GM12878 (cell line): ENCODE measurements around the gene ADAM15. TPM values are rescaled to one million over a fixed set of nuclear protein-coding genes. Genes with fewer than 3 reads are reported as not detected.

Source experiments
- ATAC-seq: fragments of 200-7000 bp; cut with Tn5 transposase; 3 replicates; pipeline ENCODE4 v1.9.1; 2020; ENCODE audit warnings: mild to moderate bottlenecking, moderate library complexity
- BruUV-seq: library from RNA; stranded (reverse); fragments of 400-500 nt; replicated peaks from 2 replicates; lab custom pipeline; 2021; lab: Mats Ljungman, UMichigan
- CTCF ChIA-PET: fragments of 300-600 bp; sonication (Branson Sonifier 250); formaldehyde crosslinking; extraction: SDS; loops from one replicate; lab custom pipeline; 2021; ENCODE audit warnings: inconsistent platforms; lab: Yijun Ruan, JAX
- POLR2A ChIA-PET: fragments of 350-600 bp; formaldehyde crosslinking; extraction: SDS; loops from one replicate; lab custom pipeline; 2021; ENCODE audit warnings: inconsistent platforms; lab: Charles Lee
- RAD21 ChIA-PET: fragments of 300-600 bp; sonication (Branson Sonifier 250); formaldehyde crosslinking; loops from one replicate; lab custom pipeline; 2023; ENCODE audit warnings: antibody characterized with exemption; ENCODE audit not compliant: unreplicated experiment; lab: Charles Lee
- SMC1A ChIA-PET: fragments of 300-600 bp; sonication (Branson Sonifier 250); formaldehyde crosslinking; loops from one replicate; lab custom pipeline; 2023; ENCODE audit not compliant: unreplicated experiment, uncharacterized antibody; lab: Charles Lee
- DNase-seq: peaks from one replicate; pipeline ENCODE4 v3.0.0-alpha.2; 2011; ENCODE audit warnings: low read depth, low spot score
- FAIRE-seq: peaks from 3 replicates; lab custom pipeline; 2011; peaks lifted over from hg19 to GRCh38; lab: Jason Lieb, UNC
- H2AFZ ChIP-seq: 2 replicates; pipeline ENCODE4 v1.6.0; 2011; ENCODE audit warnings: low read depth, low read length, control low read depth; ENCODE audit not compliant: control insufficient read depth
- H3K27ac ChIP-seq: 2 replicates; pipeline ENCODE4 v1.5.1; 2011; ENCODE audit warnings: control low read depth; ENCODE audit not compliant: control insufficient read depth, insufficient read depth
- H3K27me3 ChIP-seq, 2 experiments: replicated peaks in 1 of 2; 2 replicates each; pipeline versions ENCODE4 v1.6.0 to v1.6.1; 2011; ENCODE audit warnings: low read length in 1 of 2; ENCODE audit not compliant: control insufficient read depth in 2 of 2, insufficient read depth in 2 of 2
- H3K36me3 ChIP-seq, 2 experiments: 2 replicates each; pipeline ENCODE4 v1.5.1; 2011; ENCODE audit warnings: low read length in 1 of 2; ENCODE audit not compliant: control insufficient read depth in 2 of 2, insufficient read depth in 2 of 2
- H3K4me1 ChIP-seq: 2 replicates; pipeline ENCODE4 v1.6.1; 2011; ENCODE audit warnings: mild to moderate bottlenecking, low read length, moderate library complexity, mixed read lengths; ENCODE audit not compliant: control insufficient read depth, insufficient read depth
- H3K4me2 ChIP-seq: 2 replicates; pipeline ENCODE4 v1.6.0; 2011; ENCODE audit warnings: control low read depth; ENCODE audit not compliant: control insufficient read depth, insufficient read depth
- H3K4me3 ChIP-seq: fragments of 200-600 bp; sonication (generic); 2 replicates; pipeline ENCODE4 v1.5.1; 2016
- H3K79me2 ChIP-seq: 2 replicates; pipeline ENCODE4 v1.6.0; 2011; ENCODE audit warnings: low read length; ENCODE audit not compliant: control insufficient read depth, insufficient read depth
- H3K9ac ChIP-seq: 2 replicates; pipeline ENCODE4 v1.8.0; 2011; ENCODE audit warnings: low read length, control low read depth, mixed read lengths; ENCODE audit not compliant: control insufficient read depth, insufficient read depth
- H3K9me3 ChIP-seq: replicated peaks from 3 replicates; pipeline ENCODE4 v1.5.1; 2011; ENCODE audit warnings: mild to moderate bottlenecking, low read length; ENCODE audit not compliant: control insufficient read depth, insufficient read depth
- H4K20me1 ChIP-seq: 2 replicates; pipeline ENCODE4 v1.6.0; 2011; ENCODE audit not compliant: control insufficient read depth, insufficient read depth
- ATF7 ChIP-seq: fragments of 450-650 bp; IDR thresholded peaks from 2 replicates; pipeline ENCODE4 v1.6.1; 2016; ENCODE audit warnings: low read depth, mild to moderate bottlenecking
- BRCA1 ChIP-seq: IDR thresholded peaks from 2 replicates; pipeline ENCODE4 v1.6.1; 2011; ENCODE audit warnings: low read depth, low read length, improper control_type of control experiment
- CHD4 ChIP-seq: fragments of 200-600 bp; sonication (generic); IDR thresholded peaks from 2 replicates; pipeline ENCODE4 v1.6.1; 2016; ENCODE audit warnings: mild to moderate bottlenecking
- MEF2B ChIP-seq: fragments of 450-650 bp; IDR thresholded peaks from 2 replicates; pipeline ENCODE4 v1.6.1; 2018; ENCODE audit warnings: mild to moderate bottlenecking, moderate library complexity; ENCODE audit not compliant: partially characterized antibody, poor library complexity, severe bottlenecking
- NBN ChIP-seq: fragments of 450-650 bp; IDR thresholded peaks from 2 replicates; pipeline ENCODE4 v1.6.1; 2016
- SMARCA5 ChIP-seq: fragments of 450-650 bp; IDR thresholded peaks from 2 replicates; pipeline ENCODE4 v1.6.1; 2017; ENCODE audit warnings: mild to moderate bottlenecking
- TAF1 ChIP-seq: IDR thresholded peaks from 2 replicates; pipeline ENCODE4 v1.6.1; 2011; ENCODE audit warnings: mild to moderate bottlenecking, low read depth, low read length, borderline replicate concordance
- TARDBP ChIP-seq: IDR thresholded peaks from 2 replicates; pipeline ENCODE4 v1.6.1; 2016; ENCODE audit warnings: borderline replicate concordance
- WGBS: methylation state at CpG from one replicate; pipeline ENCODE4 v1.1.6; 2016; ENCODE audit warnings: low lambda C conversion rate; ENCODE audit not compliant: insufficient replicate concordance, insufficient coverage; ENCODE audit errors: missing lambda C conversion rate; 5-methylcytosine and 5-hydroxymethylcytosine counted together
- in situ Hi-C: fragments of 300-500 bp; cut with MboI; formaldehyde crosslinking; loops from 9 replicates; pipeline ENCODE4 v1.14.3; 2018; ENCODE audit warnings: mixed read lengths
- intact Hi-C: fragments of 100-400 bp; cut with micrococcal nuclease; formaldehyde crosslinking; loops from one replicate; pipeline ENCODE4 v1.14.2; 2022; ENCODE audit not compliant: unreplicated experiment
- polyA plus RNA-seq, 11 experiments: library from polyadenylated mRNA; depleted of rRNA in 4 of 11; unstranded in 6 of 11; stranded (reverse) in 5 of 11; fragments of >200 nt; fragmentation: Nextera tagmentation in 4 of 11; fragmentation: Illumina TruSeq in 1 of 11; extraction: Ambion mirVana in 4 of 11; extraction: Trizol in 1 of 11; gene quantifications; 1 replicate in 1 of 11; 2 replicates in 10 of 11; pipeline versions ENCODE4 v1.2.1 to v1.2.3, GENCODE V29; 2011 to 2016; ENCODE audit warnings: inconsistent platforms in 2 of 11, missing spikeins in 2 of 11, low read depth in 1 of 11
- total RNA-seq, 4 experiments: library from RNA; depleted of rRNA in 3 of 4; stranded (reverse); fragments of >200 nt in 3 of 4; fragmentation: Illumina TruSeq in 1 of 4; extraction: Trizol in 1 of 4; gene quantifications; 2 replicates each; pipeline versions ENCODE4 v1.2.1 to v1.2.3, GENCODE V29; 2013 to 2021
- TF ChIP-seq, protein P1 (sequence below): fragments of 150-350 bp; IDR thresholded peaks from 2 replicates; pipeline ENCODE4 v1.6.1; 2016; ENCODE audit warnings: low read depth, low read length

The ADAM15 gene
- total and polyA plus RNA-seq, 10 of the 15 experiments (the other 5 are each of a cell fraction or from before 2014, with no cell fraction given): 0.29 to 38.8 (median 14.7) TPM

DNA sequence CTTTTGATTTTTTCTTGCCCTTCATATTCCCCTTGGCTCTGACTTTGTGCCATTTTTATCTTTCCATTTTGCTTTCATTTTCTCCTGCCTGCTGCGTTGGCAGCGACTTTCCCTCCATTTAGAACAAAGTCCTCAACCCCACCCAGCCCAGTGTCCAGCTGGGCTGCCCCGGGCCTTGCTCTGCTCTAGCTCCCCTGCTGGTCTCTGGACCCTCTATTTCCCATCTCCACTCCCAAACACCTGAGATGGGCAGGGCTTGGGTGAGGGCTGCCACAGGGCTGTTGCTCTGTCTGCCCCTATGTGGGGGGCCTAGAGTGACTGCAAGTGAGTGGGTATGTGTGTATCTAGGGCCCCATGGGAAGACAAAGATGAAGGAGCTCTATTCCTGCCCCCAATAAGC is 7.3 kb upstream of the ADAM15 start:
- intact Hi-C loops: no loop called here
- 25% methylated on average over 3 of the region's 3 CpGs for WGBS
- Histone ChIP-seq H3K79me2 (no peaks in the 10 kb centered on the region), H3K4me1 (no peaks in the 10 kb centered on the region), H3K4me3 (no peak overlapping the region)
- TF ChIP-seq NBN (no peak), TARDBP (no peak), ATF7 (no peak), TAF1 (no peak), BRCA1 (no peak), CHD4 (no peak), SMARCA5 (no peak), MEF2B (no peak)
- TF ChIP-seq, protein P1, sequence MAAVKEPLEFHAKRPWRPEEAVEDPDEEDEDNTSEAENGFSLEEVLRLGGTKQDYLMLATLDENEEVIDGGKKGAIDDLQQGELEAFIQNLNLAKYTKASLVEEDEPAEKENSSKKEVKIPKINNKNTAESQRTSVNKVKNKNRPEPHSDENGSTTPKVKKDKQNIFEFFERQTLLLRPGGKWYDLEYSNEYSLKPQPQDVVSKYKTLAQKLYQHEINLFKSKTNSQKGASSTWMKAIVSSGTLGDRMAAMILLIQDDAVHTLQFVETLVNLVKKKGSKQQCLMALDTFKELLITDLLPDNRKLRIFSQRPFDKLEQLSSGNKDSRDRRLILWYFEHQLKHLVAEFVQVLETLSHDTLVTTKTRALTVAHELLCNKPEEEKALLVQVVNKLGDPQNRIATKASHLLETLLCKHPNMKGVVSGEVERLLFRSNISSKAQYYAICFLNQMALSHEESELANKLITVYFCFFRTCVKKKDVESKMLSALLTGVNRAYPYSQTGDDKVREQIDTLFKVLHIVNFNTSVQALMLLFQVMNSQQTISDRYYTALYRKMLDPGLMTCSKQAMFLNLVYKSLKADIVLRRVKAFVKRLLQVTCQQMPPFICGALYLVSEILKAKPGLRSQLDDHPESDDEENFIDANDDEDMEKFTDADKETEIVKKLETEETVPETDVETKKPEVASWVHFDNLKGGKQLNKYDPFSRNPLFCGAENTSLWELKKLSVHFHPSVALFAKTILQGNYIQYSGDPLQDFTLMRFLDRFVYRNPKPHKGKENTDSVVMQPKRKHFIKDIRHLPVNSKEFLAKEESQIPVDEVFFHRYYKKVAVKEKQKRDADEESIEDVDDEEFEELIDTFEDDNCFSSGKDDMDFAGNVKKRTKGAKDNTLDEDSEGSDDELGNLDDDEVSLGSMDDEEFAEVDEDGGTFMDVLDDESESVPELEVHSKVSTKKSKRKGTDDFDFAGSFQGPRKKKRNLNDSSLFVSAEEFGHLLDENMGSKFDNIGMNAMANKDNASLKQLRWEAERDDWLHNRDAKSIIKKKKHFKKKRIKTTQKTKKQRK: no peak
- TF ChIP-seq, all 136 proteins: peak for 0
- no peak overlapping the region for H3K27ac ChIP-seq
- in situ Hi-C loops: no loop called here
- H3K9ac ChIP-seq: no peak overlapping the region
- no peak overlapping the region for H3K4me2 ChIP-seq
- RAD21 ChIA-PET: interaction anchor here (0.6 to 3.6 kb wide), 11 partner anchors 9 to 484 kb away, joined by 3 to 16 read pairs (median 5); partner anchors contain the start of gene PYGO2
- no peaks in the 10 kb centered on the region for H3K36me3 ChIP-seq
- DNase-seq (no peak), FAIRE-seq (no peak), ATAC-seq (no peak)
- CTCF ChIA-PET: interaction anchor here (0.7 to 6.1 kb wide), 25 partner anchors 14 to 405 kb away, joined by 3 to 121 read pairs (median 4); partner anchors contain the start of genes KRTCAP2 and LENEP
- no peaks in the 10 kb centered on the region for H4K20me1 ChIP-seq
- no peak overlapping the region for H2AFZ ChIP-seq
- POLR2A ChIA-PET: interaction anchor here (0.5 to 1.8 kb wide), 5 partner anchors 9 to 41 kb away, joined by 3 to 4 read pairs (median 3); no protein-coding TSS in a partner anchor
- H3K27me3 ChIP-seq: peaks cover 2 to 3% of the 10 kb centered on the region in 2 experiments; a peak in 2 of 4 replicates
- no peaks in the 10 kb centered on the region for H3K9me3 ChIP-seq
- BruUV-seq: no TSS peak
- SMC1A ChIA-PET: interaction anchor here (1.7 to 3.0 kb wide), 3 partner anchors 16 to 42 kb away, joined by 12 to 17 read pairs (median 13); no protein-coding TSS in a partner anchor
